ENCODE data around the gene P2RX7. TPM values are rescaled to one million over a fixed set of nuclear protein-coding genes. Genes with fewer than 3 reads are reported as not detected.
"Not testable (repeated sequence)": the region's sequence is repeated elsewhere in the genome, so short reads cannot be mapped to it uniquely, and the experiment has no call there.

The P2RX7 gene
- total RNA-seq, 1 experiment from 2014 or later: 2.4 TPM

- DNase-seq (ENCODE audit: low spot score): peak; percentile 54
These were observed 38.1 kb downstream of the P2RX7 start for GRCh38 chr12:121170611-121171260.

DNA sequence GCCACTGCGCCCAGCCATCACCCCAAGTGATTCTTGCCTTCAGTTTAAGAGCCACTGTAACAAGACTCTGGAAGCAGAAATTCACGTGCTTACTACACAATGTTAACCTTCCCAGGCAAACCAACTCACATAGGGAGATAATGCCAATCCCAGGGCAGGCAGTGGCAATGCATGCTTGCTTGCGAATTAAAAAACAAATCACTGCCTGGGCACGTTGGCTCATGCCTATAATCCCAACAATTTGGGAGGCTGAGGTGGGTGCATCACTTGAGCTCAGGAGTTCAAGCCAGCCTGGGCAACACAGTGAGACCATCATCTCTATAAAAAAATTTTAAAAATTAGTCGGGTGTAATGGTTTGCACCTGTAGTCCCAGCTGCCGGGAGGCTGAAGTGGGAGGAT lies 39.5 kb downstream of the P2RX7 start:
- no peak for DNase-seq (ENCODE audit: low spot score)

DNA sequence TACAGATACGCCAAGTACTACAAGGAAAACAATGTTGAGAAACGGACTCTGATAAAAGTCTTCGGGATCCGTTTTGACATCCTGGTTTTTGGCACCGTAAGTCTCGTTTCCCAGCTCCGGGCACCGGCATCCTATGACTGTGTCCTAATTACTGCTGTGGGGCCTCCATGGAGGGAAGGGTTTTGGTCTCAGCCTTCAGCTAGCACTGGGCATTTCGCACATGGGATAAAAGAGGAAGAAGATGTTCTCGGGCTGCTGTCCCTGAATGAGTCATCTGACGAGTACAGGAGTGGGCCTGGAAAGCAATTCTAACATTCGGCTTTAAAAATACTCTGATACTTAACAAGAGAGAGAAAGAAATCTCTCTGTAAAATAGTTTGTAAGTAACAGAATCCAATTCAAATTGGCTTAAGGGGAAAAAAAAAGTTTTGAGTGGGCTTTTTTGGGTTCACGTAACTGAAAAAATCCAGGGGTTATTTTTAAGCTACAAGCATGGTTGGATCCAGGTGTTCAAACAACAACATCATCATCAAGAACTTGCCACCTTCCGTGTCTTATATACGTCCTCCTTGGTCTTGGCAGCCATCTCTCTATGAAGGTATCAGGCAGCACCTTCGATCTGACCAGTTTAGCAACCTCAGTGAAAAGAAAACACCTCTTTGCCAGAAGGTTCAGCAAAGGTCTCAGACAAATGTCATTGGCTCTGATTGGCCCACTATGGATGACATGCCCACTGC lies 42.9 kb downstream of the P2RX7 start:
- DNase-seq (ENCODE audit: low spot score): no peak

DNA sequence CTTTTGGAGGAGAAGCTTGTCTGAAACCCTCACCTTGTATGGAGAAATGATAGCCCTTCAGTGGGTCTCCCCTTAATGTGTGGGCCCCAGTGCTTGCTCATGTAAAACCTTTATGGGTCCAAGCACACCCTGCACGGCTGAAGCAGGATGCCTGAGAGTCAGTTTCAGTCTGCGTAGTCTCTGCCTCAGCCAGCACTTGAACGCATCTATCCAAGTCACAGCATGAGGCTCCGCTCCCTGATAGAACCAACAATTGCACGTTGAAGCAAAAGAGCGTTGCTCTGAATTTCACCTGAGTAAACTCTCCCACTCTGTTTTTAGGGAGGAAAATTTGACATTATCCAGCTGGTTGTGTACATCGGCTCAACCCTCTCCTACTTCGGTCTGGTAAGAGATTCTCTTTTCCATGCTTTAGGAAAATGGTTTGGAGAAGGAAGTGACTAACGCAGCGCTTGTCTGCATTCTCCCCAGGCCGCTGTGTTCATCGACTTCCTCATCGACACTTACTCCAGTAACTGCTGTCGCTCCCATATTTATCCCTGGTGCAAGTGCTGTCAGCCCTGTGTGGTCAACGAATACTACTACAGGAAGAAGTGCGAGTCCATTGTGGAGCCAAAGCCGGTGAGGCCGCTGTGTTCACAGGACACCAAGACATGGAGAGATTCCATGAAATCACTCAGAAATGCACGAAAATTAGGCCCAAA lies 44.3 kb downstream of the P2RX7 start:
- no peak for DNase-seq (ENCODE audit: low spot score)

DNA sequence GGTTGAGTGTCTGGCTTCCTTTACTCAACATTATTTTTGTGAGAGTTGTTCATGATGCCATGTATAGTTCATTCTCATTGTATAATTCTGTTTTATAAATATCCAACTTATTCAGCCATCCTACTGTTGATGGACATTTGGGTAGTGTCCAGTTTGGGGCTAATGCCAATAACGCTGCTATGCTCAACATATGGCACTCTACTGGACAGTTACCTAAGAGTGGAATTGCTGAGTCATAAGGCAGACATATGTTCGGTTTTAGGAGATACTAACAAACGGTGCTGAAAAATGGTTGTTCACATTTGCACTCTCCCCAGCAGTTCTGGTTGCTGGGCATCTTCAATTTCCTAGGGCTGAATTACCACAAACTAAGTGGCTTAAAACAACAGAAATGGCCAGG lies 48.5 kb downstream of the P2RX7 start:
- no peak for DNase-seq (ENCODE audit: low spot score)

- DNase-seq (ENCODE audit: low spot score): no peak
These were observed 49.7 kb downstream of the P2RX7 start for GRCh38 chr12:121182222-121182893.

DNA sequence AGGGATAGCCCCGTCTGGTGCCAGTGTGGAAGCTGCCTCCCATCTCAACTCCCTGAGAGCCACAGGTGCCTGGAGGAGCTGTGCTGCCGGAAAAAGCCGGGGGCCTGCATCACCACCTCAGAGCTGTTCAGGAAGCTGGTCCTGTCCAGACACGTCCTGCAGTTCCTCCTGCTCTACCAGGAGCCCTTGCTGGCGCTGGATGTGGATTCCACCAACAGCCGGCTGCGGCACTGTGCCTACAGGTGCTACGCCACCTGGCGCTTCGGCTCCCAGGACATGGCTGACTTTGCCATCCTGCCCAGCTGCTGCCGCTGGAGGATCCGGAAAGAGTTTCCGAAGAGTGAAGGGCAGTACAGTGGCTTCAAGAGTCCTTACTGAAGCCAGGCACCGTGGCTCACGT lies 51.7 kb downstream of the P2RX7 start:
- no peak for DNase-seq (ENCODE audit: low spot score)

DNA sequence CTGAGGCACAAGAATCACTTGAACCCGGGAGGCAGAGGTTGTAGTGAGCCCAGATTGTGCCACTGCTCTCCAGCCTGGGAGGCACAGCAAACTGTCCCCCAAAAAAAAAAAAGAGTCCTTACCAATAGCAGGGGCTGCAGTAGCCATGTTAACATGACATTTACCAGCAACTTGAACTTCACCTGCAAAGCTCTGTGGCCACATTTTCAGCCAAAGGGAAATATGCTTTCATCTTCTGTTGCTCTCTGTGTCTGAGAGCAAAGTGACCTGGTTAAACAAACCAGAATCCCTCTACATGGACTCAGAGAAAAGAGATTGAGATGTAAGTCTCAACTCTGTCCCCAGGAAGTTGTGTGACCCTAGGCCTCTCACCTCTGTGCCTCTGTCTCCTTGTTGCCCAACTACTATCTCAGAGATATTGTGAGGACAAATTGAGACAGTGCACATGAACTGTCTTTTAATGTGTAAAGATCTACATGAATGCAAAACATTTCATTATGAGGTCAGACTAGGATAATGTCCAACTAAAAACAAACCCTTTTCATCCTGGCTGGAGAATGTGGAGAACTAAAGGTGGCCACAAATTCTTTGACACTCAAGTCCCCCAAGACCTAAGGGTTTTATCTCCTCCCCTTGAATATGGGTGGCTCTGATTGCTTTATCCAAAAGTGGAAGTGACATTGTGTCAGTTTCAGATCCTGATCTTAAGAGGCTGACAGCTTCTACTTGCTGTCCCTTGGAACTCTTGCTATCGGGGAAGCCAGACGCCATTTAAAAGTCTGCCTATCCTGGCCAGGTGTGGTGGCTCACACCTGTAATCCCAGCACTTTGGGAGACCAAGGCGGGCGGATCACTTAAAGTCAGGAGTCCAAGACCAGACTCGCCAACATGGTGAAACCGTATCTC lies 52.6 kb downstream of the P2RX7 start:
- no peak for DNase-seq (ENCODE audit: low spot score)

DNA sequence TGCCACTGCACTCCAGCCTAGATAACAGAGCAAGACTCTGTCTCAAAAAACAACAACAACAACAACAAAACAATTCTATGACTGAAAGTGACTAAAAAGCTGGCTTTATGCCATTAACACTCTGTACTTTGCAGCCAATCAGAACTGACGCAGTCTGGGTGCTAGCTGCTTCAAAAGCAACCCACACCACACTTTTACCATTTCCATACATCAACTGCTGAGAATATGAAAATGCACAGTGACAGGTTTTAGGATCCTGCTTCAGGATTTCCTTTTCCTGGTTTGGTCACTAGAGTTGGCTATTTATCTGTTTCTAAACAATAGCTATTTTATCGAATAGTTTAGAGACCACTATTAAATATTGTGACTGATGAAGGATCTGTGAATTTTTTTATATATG lies 54.1 kb downstream of the P2RX7 start:
- DNase-seq (ENCODE audit: low spot score): no peak

DNA sequence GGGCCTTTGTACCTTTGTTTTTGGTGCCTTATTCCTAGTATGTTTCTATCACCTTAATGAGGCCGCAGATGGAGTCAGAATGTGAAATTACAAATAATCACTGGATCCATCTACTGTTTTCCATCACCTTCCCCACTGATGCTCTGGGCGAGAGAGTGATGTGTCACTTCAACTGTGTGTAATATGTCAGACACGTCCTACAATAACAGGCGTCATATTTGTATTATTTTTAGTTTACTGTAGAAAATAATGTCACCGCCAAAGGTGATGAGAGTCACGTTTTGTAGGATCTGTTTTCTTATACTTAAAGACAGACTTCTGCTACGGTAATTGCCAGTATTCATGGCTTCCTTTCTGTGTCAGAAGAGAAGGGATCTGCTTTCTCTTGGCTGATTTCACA lies 54.8 kb downstream of the P2RX7 start:
- DNase-seq (ENCODE audit: low spot score): no peak

DNA sequence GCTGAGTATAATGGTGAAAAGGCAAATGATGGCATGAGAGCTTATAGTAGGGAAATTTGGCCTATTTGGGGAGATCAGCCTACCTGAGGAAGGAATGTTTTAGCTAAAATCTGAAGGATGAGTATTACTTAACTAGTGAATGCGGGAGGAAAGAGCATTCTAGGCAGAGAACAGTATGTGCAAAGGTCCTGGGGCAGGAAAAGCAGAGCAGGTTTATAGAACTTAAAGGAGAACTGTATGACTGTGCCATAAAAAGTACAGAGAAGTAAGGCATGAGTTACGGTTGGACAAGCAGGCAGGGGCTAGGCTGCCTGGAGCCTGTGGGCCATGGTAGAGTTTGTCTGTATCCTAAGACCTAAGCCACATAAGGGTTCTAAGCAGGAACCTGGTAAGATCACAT lies 55.6 kb downstream of the P2RX7 start:
- no peak for DNase-seq (ENCODE audit: low spot score)

DNA sequence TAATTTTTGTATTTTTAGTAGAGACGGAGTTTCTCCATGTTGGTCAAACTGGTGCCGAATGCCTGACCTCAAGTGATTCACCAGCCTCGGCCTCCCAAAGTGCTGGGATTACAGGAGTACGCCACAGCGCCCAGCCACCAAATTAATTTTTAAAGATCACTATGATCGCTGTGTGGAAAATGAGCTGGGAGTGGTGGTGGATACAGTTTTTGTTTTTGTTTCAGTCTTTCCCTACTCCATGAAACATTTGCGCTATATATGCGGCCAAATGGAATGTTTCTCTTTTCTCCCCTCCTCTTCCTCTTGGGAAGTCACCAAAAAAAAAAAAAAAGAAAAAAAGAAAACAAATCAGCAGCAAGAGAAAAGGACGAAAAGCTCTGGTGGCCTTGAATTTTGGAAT lies 56.5 kb downstream of the P2RX7 start:
- no peak for DNase-seq (ENCODE audit: low spot score)

- DNase-seq (ENCODE audit: low spot score): no peak
These were observed 57.0 kb downstream of the P2RX7 start for GRCh38 chr12:121189619-121190155.

DNA sequence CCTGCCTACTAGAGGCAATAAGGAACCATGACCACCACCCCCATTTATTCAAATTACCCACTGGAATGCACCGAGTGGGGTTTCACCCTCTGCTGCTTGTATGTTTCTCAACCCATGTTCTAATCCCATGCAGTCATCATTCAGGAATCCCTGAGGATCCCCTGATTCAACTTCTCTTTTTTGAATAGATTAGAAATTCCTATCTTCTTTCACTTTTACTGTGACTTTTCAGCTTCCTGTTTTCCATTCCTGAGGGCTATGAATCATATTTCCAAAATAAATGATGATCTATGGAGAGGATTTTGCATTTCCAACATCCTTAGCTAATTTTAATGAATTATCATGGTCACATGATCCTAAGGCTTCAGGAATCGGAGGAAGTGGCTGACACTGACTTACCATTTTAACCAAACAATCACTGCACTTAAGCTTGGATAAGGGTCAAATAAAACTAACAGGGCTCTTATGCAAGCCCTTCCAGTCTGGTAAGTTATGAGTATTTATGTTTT lies 57.9 kb downstream of the P2RX7 start:
- DNase-seq (ENCODE audit: low spot score): peak; percentile 55

DNA sequence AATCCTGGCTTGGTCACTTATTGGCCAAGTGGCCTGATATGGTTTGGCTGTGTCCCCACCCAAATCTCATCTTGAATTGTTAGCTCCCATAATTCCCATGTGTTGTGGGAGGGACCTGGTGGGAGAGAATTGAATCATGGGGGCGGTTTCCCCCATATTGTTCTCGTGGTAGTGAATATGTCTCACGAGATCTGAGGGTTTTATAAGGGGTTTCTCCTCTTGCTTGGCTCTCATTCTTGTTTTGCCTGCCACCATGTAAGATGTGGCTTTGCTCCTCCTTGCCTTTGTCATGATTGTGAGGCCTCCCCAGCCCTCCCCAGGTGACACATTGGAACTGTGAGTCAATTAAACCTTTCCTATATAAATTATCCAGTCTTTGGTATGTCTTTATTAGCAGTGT lies 58.5 kb downstream of the P2RX7 start:
- DNase-seq (ENCODE audit: low spot score): no peak

GRCh38 chr12:121196902-121197301 lies 64.2 kb downstream of the P2RX7 start:
- DNase-seq (ENCODE audit: low spot score): no peak

DNA sequence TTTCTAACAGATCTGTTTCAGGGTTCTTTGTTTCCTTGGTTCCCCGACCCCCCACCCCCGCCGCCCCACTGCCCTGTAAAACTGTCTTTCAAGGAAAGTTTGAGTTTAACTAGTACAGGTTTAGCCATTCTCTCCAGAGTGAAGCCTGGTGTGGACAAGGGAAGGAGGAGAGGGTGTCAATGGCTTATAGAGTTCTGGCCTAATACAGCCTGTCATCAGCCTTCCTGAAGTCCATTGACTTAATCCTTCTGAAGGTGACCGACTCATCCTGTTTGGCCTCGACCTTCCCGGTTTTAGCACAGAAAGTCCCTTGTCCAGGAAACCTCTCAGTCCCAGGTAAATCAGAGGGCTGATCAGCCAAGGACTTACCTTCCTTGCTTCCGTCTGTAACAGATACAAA lies 66.3 kb downstream of the P2RX7 start:
- no peak for DNase-seq (ENCODE audit: low spot score)

DNA sequence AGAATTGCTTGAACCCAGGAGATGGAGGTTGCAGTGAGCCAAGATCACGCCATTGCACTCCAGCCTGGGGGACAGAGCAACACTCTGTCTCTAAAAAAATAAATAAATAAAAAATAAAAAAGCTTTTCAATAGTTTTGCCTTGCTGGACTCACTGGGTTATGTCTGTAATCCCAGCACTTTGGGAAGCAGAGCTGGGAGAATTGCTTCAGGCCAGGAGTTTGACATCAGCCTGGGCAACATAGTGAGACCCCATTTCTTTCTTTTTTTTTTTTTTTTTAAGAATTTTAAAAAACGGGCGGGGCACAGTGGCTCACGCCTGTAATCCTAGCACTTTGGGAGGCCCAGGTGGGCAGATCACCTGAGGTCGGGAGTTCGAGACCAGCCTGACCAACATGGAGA lies 68.5 kb downstream of the P2RX7 start:
- not testable (repeated sequence) for DNase-seq (ENCODE audit: low spot score)

- no peak for DNase-seq (ENCODE audit: low spot score)
These were observed 70.0 kb downstream of the P2RX7 start for GRCh38 chr12:121202407-121203355.

DNA sequence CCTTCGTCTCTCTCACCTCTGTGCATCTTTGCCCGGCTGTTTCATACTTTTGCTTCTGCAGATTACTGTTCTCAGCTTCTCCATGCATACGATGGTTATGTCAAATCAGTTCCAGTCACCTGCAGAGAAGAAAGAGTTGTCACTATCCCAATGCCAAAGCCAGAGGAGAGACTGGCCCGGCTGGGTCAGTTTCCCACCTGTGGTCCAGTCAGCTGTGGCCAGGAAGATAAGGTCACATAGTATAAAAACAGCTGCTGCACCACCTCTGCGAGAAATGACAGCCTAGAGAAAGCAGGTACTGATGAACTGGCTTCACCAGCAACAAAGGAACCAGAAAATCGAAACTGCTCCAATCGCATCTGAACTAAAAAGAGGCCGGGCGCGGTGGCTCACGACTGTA lies 70.8 kb downstream of the P2RX7 start:
- no peak for DNase-seq (ENCODE audit: low spot score)
